AG20443 (cell line): ENCODE data around the gene LRBA.

ENCODE experiments used
- DNase-seq: peaks from one replicate; pipeline ENCODE4 v3.0.0; 2012; ENCODE audit warnings: low spot score, mixed read lengths

Gene LRBA

GRCh38 chr4:150363721-150364688 is 651.1 kb downstream of the LRBA start:
- no peak for DNase-seq

- no peak for DNase-seq
Observed at GRCh38 chr4:150358691-150359090, 656.4 kb downstream of the LRBA start.

GRCh38 chr4:150357829-150358228 is 657.3 kb downstream of the LRBA start:
- no peak for DNase-seq

GRCh38 chr4:150355858-150356455 is 659.1 kb downstream of the LRBA start:
- DNase-seq = no peak

DNA sequence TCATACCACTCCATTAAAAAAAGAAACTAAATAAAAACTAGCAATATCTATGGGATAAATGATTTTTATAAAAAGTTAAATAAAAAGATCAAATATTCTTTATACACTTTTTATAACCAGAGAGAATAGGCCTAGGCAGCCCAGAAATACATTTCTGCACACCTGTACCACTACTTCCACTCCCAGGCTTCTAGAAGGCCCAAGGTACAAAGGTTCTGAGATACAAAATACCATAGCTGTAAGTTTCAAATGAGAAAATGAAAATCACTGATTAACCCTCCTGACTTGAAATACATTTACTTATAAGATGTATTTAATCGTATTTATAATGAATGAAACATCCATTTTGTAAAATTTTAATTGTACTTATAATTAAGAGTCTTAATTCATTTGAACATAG is 659.7 kb downstream of the LRBA start:
- no peak for DNase-seq

- DNase-seq = no peak
Observed at GRCh38 chr4:150354214-150354796, 660.8 kb downstream of the LRBA start.

- DNase-seq = peak; percentile 10
Observed at GRCh38 chr4:150348079-150348478, 667.0 kb downstream of the LRBA start.

DNA sequence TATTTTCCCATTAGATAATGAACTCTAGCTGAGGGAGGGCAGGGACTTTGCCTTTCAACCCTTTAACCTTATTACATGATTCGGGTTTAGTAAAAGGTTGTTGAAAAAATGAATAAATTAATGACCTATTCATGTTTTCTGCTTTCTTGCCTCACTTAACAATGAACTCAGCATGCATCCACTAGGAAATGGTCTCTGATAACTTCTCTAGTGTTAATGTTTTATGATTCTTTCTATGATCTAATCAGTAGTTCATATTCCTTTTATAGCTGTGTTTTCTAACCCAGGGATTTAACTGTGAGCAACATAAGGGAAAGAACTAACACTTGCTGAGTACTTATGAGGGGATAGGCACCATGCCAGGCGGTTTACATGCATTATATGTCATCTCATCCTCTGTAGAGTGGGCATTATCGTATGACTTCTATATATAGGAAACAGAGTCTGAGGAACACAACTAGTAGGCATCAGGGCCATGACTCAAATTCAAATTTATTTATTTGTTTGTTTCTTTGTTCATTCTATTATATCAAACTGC is 669.8 kb downstream of the LRBA start:
- no peak for DNase-seq

GRCh38 chr4:150343796-150344195 is 671.3 kb downstream of the LRBA start:
- no peak for DNase-seq

DNA sequence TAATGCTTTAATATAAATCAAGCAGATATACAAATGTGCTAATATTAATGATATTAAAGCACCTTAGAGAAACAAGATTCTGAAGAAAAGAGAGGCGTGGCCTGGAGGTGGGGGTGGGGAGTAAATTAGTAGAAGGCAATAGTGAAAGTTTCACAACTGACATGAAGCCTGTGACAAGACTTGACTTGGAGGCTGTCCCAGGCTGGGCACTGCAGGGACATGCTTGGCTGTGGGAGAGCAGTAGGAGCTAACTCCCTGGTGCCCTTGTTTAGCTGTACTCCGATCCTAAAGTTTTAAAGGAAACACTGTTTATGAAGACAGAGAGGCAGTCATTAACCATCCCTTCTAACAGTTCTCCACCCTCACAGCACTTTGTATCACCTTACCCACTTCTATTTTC is 672.1 kb downstream of the LRBA start:
- DNase-seq = no peak

GRCh38 chr4:150337734-150338133 is 677.4 kb downstream of the LRBA start:
- peak; percentile 31 for DNase-seq

DNA sequence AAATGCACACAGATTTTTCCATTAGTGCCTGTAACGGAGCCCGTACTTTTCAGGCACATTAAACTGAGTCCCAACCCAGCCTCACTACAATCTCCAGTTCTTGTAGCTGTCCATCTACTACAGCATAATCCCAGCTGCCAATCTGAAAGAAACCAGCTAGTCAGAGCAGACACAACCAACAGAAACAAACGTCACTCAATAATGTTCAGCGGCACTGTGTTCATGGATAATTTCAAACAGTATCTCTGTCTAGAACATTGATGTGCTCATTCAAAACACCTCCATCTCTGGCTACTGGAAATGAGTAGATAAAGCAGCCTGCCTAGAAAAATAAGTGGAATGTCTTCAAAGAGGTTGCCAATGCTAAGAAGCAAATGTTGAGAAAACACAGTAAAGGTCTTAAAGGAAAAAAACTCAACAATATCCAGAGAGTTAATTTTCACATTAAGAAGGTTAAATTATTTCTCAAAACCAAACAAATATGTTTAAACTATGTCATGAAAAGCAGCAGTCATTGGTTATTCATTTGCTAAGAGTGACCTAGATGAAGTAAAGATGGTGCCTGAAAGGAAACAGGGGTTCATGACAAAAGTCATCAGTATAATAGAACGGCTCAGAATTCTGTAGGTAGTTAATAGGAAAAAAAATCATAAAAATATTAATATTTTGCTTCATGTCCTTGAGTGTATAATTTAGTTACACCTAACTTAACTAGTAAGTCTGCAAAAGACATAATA is 678.2 kb downstream of the LRBA start:
- DNase-seq = no peak

GRCh38 chr4:150332961-150333360 is 682.1 kb downstream of the LRBA start:
- no peak for DNase-seq

DNA sequence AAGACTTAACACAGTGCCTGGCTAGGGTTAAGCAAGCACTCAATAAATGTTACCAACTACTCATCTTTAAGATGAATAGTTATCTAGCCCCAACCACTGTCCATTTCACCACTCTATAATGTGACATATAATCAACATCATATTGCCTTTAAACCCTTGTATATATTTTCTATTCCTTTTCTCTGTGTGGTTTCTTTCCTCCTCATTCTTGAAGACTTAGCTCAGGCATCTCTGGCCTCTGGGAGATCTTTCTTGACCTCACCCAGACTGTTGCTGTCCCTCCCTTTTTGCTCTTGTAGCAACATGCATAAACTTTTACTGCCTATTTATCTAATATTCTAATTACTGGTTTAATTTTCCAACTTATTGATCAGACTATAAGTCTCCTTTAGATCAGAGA is 683.0 kb downstream of the LRBA start:
- no peak for DNase-seq

- no peak for DNase-seq
Observed at GRCh38 chr4:150329373-150329772, 685.7 kb downstream of the LRBA start.

- DNase-seq = no peak
Observed at GRCh38 chr4:150328496-150328895, 686.6 kb downstream of the LRBA start.

GRCh38 chr4:150327262-150327780 is 687.8 kb downstream of the LRBA start:
- no peak for DNase-seq

GRCh38 chr4:150325872-150326271 is 689.2 kb downstream of the LRBA start:
- DNase-seq = no peak

DNA sequence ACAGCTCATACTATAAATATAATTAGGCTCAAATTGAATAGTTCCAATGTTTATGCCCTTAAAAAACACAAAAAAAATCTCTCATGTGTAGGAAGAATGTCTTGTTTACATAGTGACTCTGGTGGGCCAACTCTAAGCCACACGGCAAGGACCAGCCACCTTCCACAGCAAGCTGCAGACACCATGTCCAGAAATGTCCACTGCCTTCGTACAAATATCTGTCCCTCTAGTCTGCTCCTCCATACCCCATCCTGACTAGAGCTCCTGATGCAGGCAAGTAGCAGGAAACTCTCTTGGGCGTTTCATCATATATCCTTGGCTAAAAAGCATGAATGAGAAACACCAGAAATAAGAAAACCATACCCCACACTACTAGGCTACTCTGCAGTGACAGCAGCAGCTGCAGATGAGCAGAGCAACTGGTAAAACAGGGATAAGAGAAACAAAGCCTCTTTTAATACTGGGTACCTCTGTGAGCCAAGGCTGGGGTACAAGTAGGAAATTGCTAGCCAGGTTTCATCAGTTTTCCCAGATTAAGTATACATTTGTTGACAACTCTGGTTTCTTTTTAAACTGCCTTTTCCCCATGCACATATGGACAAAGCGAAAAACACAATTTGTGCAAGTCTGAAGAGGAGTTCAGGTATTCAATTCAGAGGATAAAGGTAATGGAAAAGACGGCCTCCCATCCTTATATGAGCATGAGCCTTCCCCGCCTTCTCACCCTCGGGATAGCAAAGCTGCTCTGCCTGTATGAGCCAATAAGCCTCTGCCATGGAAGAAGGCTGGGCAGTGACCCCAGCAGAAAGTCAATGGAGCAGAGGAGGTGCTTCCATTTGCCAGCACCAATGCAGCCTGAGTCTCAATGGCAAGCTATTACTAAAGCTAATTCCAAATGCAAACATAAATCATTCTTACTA is 691.4 kb downstream of the LRBA start:
- DNase-seq = no peak

GRCh38 chr4:150322646-150323045 is 692.4 kb downstream of the LRBA start:
- DNase-seq = no peak

DNA sequence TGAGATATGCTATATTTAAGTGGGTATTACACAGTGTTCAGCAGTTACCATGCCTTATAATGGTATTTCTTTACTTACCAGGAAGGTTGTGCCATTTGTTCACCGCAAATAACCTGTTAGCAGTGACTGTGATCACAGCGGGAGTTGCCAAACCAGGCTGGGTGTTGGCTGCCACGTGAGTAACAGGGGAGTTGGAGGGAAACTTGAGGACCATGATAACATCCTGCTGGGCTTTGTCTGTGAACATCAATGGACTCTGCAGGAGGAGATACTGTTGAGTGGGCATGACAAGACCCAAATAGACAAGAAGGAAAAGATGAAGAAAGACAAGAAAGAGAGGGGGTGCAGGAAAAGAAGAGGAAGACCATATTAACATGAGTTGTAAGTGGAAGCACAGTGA is 694.0 kb downstream of the LRBA start:
- DNase-seq = no peak
